ENCODE measurements around the gene SF3B2.
A peak's percentile ranks its signal among the peaks of the same experiment; 100 is the strongest.
"Not testable (repeated sequence)": the region's sequence is repeated elsewhere in the genome, so short reads cannot be mapped to it uniquely, and the experiment has no call there.

SF3B2 gene

GRCh38 chr11:66112601-66113499 lies 60.7 kb downstream of the SF3B2 start:
- Histone ChIP-seq H3K4me1 (ENCODE audit: low read depth, poor library complexity, severe bottlenecking) (peaks cover 47% of the 10 kb centered on the region), H4K20me1 (ENCODE audit: insufficient read depth) (0 out of 2 replicates have a peak, but pooled peaks cover 3% of the 10 kb centered on the region), H3K27me3 (ENCODE audit: insufficient read depth, low read depth) (no peaks in the 10 kb centered on the region), H3K4me2 (peak overlapping the region; percentile 23; the same call in 1 of the 2 replicates), H3K36me3 (ENCODE audit: insufficient read depth) (no peaks in the 10 kb centered on the region), H3K9ac (no peak overlapping the region), H3K27ac (no peak overlapping the region), H3K79me2 (ENCODE audit: insufficient read depth, low read depth) (peaks cover 27% of the 10 kb centered on the region; the same call in 1 of the 2 replicates), H2AFZ (ENCODE audit: low read depth) (no peak overlapping the region), H3K4me3 (IDR thresholded peaks at IDR 0.05; ENCODE audit: insufficient read depth, low read depth, low read length) (no peak overlapping the region)
- TF ChIP-seq CTCF (conservative IDR thresholded peaks at IDR 0.05; ENCODE audit: low read depth, low read length), result no peak

GRCh38 chr11:66114957-66115356 lies 62.8 kb downstream of the SF3B2 start:
- H3K9ac ChIP-seq; H4K20me1 ChIP-seq (ENCODE audit: insufficient read depth); H3K36me3 ChIP-seq (ENCODE audit: insufficient read depth); H3K4me3 ChIP-seq (IDR thresholded peaks at IDR 0.05; ENCODE audit: insufficient read depth, low read depth, low read length); H3K27me3 ChIP-seq (ENCODE audit: insufficient read depth, low read depth); H2AFZ ChIP-seq (ENCODE audit: low read depth); H3K27ac ChIP-seq: not testable (repeated sequence)
- H3K79me2 ChIP-seq (ENCODE audit: insufficient read depth, low read depth), result peaks cover 27% of the 10 kb centered on the region; the same call in 1 of the 2 replicates
- H3K4me2 ChIP-seq, result peak overlapping the region; percentile 53
- H3K4me1 ChIP-seq (ENCODE audit: low read depth, poor library complexity, severe bottlenecking), result peaks cover 47% of the 10 kb centered on the region

GRCh38 chr11:66115638-66116301 lies 63.6 kb downstream of the SF3B2 start:
- Histone ChIP-seq H3K4me3 (IDR thresholded peaks at IDR 0.05; ENCODE audit: insufficient read depth, low read depth, low read length) (no peak overlapping the region), H3K27ac (no peak overlapping the region; the same call in 1 of the 2 replicates), H4K20me1 (ENCODE audit: insufficient read depth) (0 out of 2 replicates have a peak, but pooled peaks cover 6% of the 10 kb centered on the region), H3K4me1 (ENCODE audit: low read depth, poor library complexity, severe bottlenecking) (peaks cover 47% of the 10 kb centered on the region), H3K9ac (no peak overlapping the region), H3K4me2 (peak overlapping the region; percentile 53), H2AFZ (ENCODE audit: low read depth) (no peak overlapping the region), H3K27me3 (ENCODE audit: insufficient read depth, low read depth) (no peaks in the 10 kb centered on the region), H3K79me2 (ENCODE audit: insufficient read depth, low read depth) (peaks cover 27% of the 10 kb centered on the region; the same call in 1 of the 2 replicates), H3K36me3 (ENCODE audit: insufficient read depth) (no peaks in the 10 kb centered on the region)
- TF ChIP-seq CTCF (conservative IDR thresholded peaks at IDR 0.05; ENCODE audit: low read depth, low read length), result no peak

GRCh38 chr11:66116576-66117361 lies 64.6 kb downstream of the SF3B2 start:
- no peaks in the 10 kb centered on the region for H3K27me3 ChIP-seq (ENCODE audit: insufficient read depth, low read depth)
- no peak for TF ChIP-seq CTCF (conservative IDR thresholded peaks at IDR 0.05; ENCODE audit: low read depth, low read length)
- no peaks in the 10 kb centered on the region for H3K36me3 ChIP-seq (ENCODE audit: insufficient read depth)
- no peak overlapping the region for H3K27ac ChIP-seq
- no peak overlapping the region for H3K4me2 ChIP-seq
- 0 out of 2 replicates have a peak, but pooled peaks cover 6% of the 10 kb centered on the region for H4K20me1 ChIP-seq (ENCODE audit: insufficient read depth)
- H3K4me3 ChIP-seq (IDR thresholded peaks at IDR 0.05; ENCODE audit: insufficient read depth, low read depth, low read length), result no peak overlapping the region
- H3K9ac ChIP-seq, result no peak overlapping the region
- H3K79me2 ChIP-seq (ENCODE audit: insufficient read depth, low read depth), result peaks cover 23% of the 10 kb centered on the region; the same call in 1 of the 2 replicates
- no peak overlapping the region for H2AFZ ChIP-seq (ENCODE audit: low read depth)
- peaks cover 47% of the 10 kb centered on the region for H3K4me1 ChIP-seq (ENCODE audit: low read depth, poor library complexity, severe bottlenecking)
